ENCODE data around the gene DNAJB13.

The DNAJB13 gene

GRCh38 chr11:74015919-74016684 lies 65.3 kb downstream of the DNAJB13 start:
- peak; percentile 25 for DNase-seq (ENCODE audit: low spot score)

GRCh38 chr11:74017631-74018030 lies 66.8 kb downstream of the DNAJB13 start:
- DNase-seq (ENCODE audit: low spot score), result no peak

GRCh38 chr11:74018331-74019005 lies 67.6 kb downstream of the DNAJB13 start:
- DNase-seq (ENCODE audit: low spot score), result no peak

- DNase-seq (ENCODE audit: low spot score), result no peak
Measured at GRCh38 chr11:74019104-74019738, 68.4 kb downstream of the DNAJB13 start.

- peak; percentile 22 for DNase-seq (ENCODE audit: low spot score)
Measured at GRCh38 chr11:74019860-74020259, 69.0 kb downstream of the DNAJB13 start.

All from CD4-positive, alpha-beta T cell treated with Interleukin-2 at 100 ng/mL for 4 hours (primary cell).